K562 (cell line): ENCODE measurements around the gene C18orf63. TPM values are rescaled to one million over a fixed set of nuclear protein-coding genes. Genes with fewer than 3 reads are reported as not detected.

Experiments
- ATAC-seq: fragments of 200-7000 bp; cut with Tn5 transposase; 3 replicates; pipeline ENCODE4 v1.9.1; 2020; ENCODE audit warnings: moderate library complexity
- BruUV-seq: library from RNA; stranded (reverse); fragments of 400-500 nt; replicated peaks from 2 replicates; lab custom pipeline; 2021; lab: Mats Ljungman, UMichigan
- CTCF ChIA-PET: fragments of 300-600 bp; formaldehyde crosslinking; extraction: SDS; loops from one replicate; lab custom pipeline; 2021; ENCODE audit warnings: low intra/inter-chr PET ratio; lab: Yijun Ruan, JAX
- POLR2A ChIA-PET: fragments of 300-600, 350-650 bp; sonication (Branson Sonifier 250); formaldehyde crosslinking; extraction: SDS; loops from one replicate; lab custom pipeline; 2021; ENCODE audit warnings: antibody characterized with exemption, inconsistent platforms; lab: Yijun Ruan, JAX
- DNase-seq, 4 experiments: peaks; one replicate each; pipeline versions ENCODE4 v3.0.0 to v3.0.0-alpha.2; 2011 to 2018; ENCODE audit warnings: low spot score in 3 of 4, mixed read lengths in 3 of 4; ENCODE audit errors: extremely low read depth in 1 of 4
- FAIRE-seq: peaks from 2 replicates; lab custom pipeline; 2011; peaks lifted over from hg19 to GRCh38; lab: Jason Lieb, UNC
- H2AFZ ChIP-seq: 2 replicates; pipeline ENCODE4 v1.6.0; 2011; ENCODE audit warnings: low read depth, low read length, control low read depth, inconsistent platforms
- H3K27ac ChIP-seq: fragments of 200-600 bp; 3 replicates; pipeline ENCODE4 v1.8.0; 2011; ENCODE audit warnings: low read depth, mild to moderate bottlenecking, control low read depth, inconsistent platforms, low read length, moderate library complexity, mixed read lengths; ENCODE audit errors: extremely low read depth
- H3K27me3 ChIP-seq, 2 experiments: fragments of 300-600 bp in 1 of 2; 2 replicates in 1 of 2; 3 replicates in 1 of 2; pipeline versions ENCODE4 v1.6.0 to v1.8.0; 2011; ENCODE audit warnings: inconsistent platforms in 2 of 2, low read length in 2 of 2, mild to moderate bottlenecking in 1 of 2, mixed read lengths in 1 of 2, moderate library complexity in 1 of 2; ENCODE audit not compliant: control insufficient read depth in 2 of 2, insufficient read depth in 2 of 2
- H3K36me3 ChIP-seq: fragments of 300-600 bp; 3 replicates; pipeline ENCODE4 v1.8.0; 2011; ENCODE audit warnings: mild to moderate bottlenecking, low read length, inconsistent platforms; ENCODE audit not compliant: control insufficient read depth, insufficient read depth
- H3K4me1 ChIP-seq, 2 experiments: fragments of 200-600 bp in 1 of 2; replicated peaks in 1 of 2; 2 replicates in 1 of 2; 3 replicates in 1 of 2; pipeline versions ENCODE4 v1.5.1 to v1.8.0; 2011; ENCODE audit warnings: inconsistent platforms in 2 of 2, low read length in 2 of 2, mild to moderate bottlenecking in 1 of 2, mixed read lengths in 1 of 2, moderate library complexity in 1 of 2; ENCODE audit not compliant: control insufficient read depth in 2 of 2, insufficient read depth in 2 of 2
- H3K4me2 ChIP-seq: 2 replicates; pipeline ENCODE4 v1.6.1; 2011; ENCODE audit warnings: low read length, control low read depth, inconsistent platforms, mixed read lengths; ENCODE audit not compliant: insufficient read depth
- H3K4me3 ChIP-seq: fragments of 200-600 bp; sonication (generic), shearing (Covaris generic); 2 replicates; pipeline ENCODE4 v1.5.1; 2016; ENCODE audit warnings: control low read depth, inconsistent platforms
- H3K79me2 ChIP-seq: fragments of 200-600 bp; 3 replicates; pipeline ENCODE4 v1.8.0; 2011; ENCODE audit warnings: low read length, inconsistent platforms; ENCODE audit not compliant: control insufficient read depth, insufficient read depth
- H3K9ac ChIP-seq, 2 experiments: 2 replicates each; pipeline versions ENCODE4 v1.6.0 to v1.6.1; 2011; ENCODE audit warnings: low read depth in 2 of 2, low read length in 2 of 2, control low read depth in 1 of 2, inconsistent platforms in 1 of 2, mild to moderate bottlenecking in 1 of 2, mixed read lengths in 1 of 2; ENCODE audit not compliant: insufficient read depth in 1 of 2
- H3K9me1 ChIP-seq: one replicate; pipeline ENCODE4 v1.6.0; 2011; ENCODE audit warnings: inconsistent platforms, mild to moderate bottlenecking, low read length, moderate library complexity; ENCODE audit not compliant: control insufficient read depth, insufficient read depth
- H3K9me3 ChIP-seq: replicated peaks from 2 replicates; pipeline ENCODE4 v1.5.1; 2011; ENCODE audit warnings: low read depth, low read length, inconsistent platforms; ENCODE audit not compliant: control insufficient read depth, insufficient read depth
- H4K20me1 ChIP-seq: replicated peaks from 2 replicates; pipeline ENCODE4 v1.6.1; 2011; ENCODE audit warnings: low read length, inconsistent platforms, mixed read lengths; ENCODE audit not compliant: control insufficient read depth, insufficient read depth
- TOE1 ChIP-seq, 2 experiments: fragments of 450-650 bp in 1 of 2; sonication (generic) in 1 of 2; formaldehyde crosslinking in 1 of 2; IDR thresholded peaks; 2 replicates each; pipeline versions ENCODE4 v1.7.1 to v1.8.0; 2016 to 2022; ENCODE audit warnings: borderline replicate concordance in 2 of 2, mild to moderate bottlenecking in 2 of 2, antibody characterized with exemption in 1 of 2, inconsistent platforms in 1 of 2, low read depth in 1 of 2, missing genetic modification reagents in 1 of 2, moderate library complexity in 1 of 2
- WGBS: fragments of 100-300 bp; shearing (Covaris generic); methylation state at CpG from one replicate; pipeline ENCODE4 v1.1.6; 2016; ENCODE audit warnings: low coverage, mixed read lengths; ENCODE audit not compliant: insufficient coverage; ENCODE audit errors: missing lambda C conversion rate; 5-methylcytosine and 5-hydroxymethylcytosine counted together
- in situ Hi-C: fragments of 300-500 bp; cut with MboI; formaldehyde crosslinking; loops from 4 replicates; pipeline ENCODE4 v1.15.0; 2018; ENCODE audit warnings: inconsistent platforms, mixed read lengths
- intact Hi-C: fragments of 100-400 bp; cut with micrococcal nuclease; formaldehyde crosslinking; loops from 2 replicates; pipeline ENCODE4 v1.14.2; 2022
- polyA plus RNA-seq, 8 experiments: library from polyadenylated mRNA; depleted of rRNA in 4 of 8; stranded (reverse) in 5 of 8; unstranded in 3 of 8; fragments of >200 nt; fragmentation: Nextera tagmentation in 2 of 8; fragmentation: Illumina TruSeq in 1 of 8; extraction: Ambion mirVana in 2 of 8; extraction: Trizol in 1 of 8; gene quantifications; 2 replicates each; pipeline versions ENCODE4 v1.2.1 to v1.2.3, GENCODE V29; 2011 to 2014; ENCODE audit warnings: inconsistent platforms in 1 of 8, missing spikeins in 1 of 8
- total RNA-seq, 7 experiments: library from RNA; depleted of rRNA in 6 of 7; stranded (reverse); fragments of >200 nt in 6 of 7; fragmentation: Illumina TruSeq in 2 of 7; extraction: Trizol in 2 of 7; gene quantifications; 2 replicates each; pipeline versions ENCODE4 v1.2.1 to v1.2.3, GENCODE V29; 2011 to 2021; ENCODE audit warnings: low replicate concordance in 1 of 7
- TF ChIP-seq, protein P1 (sequence below): fragments of 250-450 bp; sonication (Bioruptor Pico); IDR thresholded peaks from 2 replicates; pipeline ENCODE4 v1.5.0; 2021; ENCODE audit warnings: mild to moderate bottlenecking, borderline replicate concordance

The C18orf63 gene
- total and polyA plus RNA-seq, 9 of the 15 experiments (the other 6 are each of a cell fraction or from before 2014, with no cell fraction given), result not detected

DNA sequence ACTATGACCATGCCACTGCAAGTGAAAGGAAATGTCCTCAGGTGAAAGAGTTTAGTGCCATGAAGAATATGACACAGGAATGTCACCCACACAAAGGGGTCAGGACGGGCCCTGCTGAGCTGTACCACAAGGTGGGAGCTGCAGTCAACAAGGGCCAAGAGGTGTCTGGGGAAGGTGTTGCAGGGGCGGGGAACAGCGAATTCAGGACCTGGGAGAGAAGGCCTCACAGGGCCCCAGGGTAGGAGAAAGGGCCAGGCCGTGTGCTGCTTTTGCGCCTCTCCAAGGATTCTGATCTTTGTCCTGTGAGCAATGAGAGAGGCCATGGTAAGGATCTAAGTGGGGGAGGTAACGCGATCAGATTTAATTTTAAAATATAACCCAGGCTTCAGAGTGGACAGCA is 47.5 kb upstream of the C18orf63 start:
- ChIA-PET CTCF (no interaction called here), POLR2A (no interaction called here)
- H3K4me3 ChIP-seq, result no peak overlapping the region
- H3K9me1 ChIP-seq, result no peaks in the 10 kb centered on the region
- no peaks in the 10 kb centered on the region for H4K20me1 ChIP-seq
- in situ Hi-C loops (no loop called here), intact Hi-C loops (no loop called here)
- H3K36me3 ChIP-seq, result no peaks in the 10 kb centered on the region
- H3K27ac ChIP-seq, result no peak overlapping the region
- H3K9ac ChIP-seq, result no peak overlapping the region
- H3K4me1 ChIP-seq, result peaks cover 3 to 32% of the 10 kb centered on the region in 2 experiments; a peak in 4 of 5 replicates
- FAIRE-seq, result no peak
- ATAC-seq, result no peak
- no peak for DNase-seq
- H3K4me2 ChIP-seq, result no peak overlapping the region
- no peaks in the 10 kb centered on the region for H3K27me3 ChIP-seq
- H3K9me3 ChIP-seq, result no peaks in the 10 kb centered on the region
- no peaks in the 10 kb centered on the region for H3K79me2 ChIP-seq
- no peak for TF ChIP-seq TOE1 (IDR thresholded peaks at IDR 0.05; ENCODE audit: borderline replicate concordance)
- TF ChIP-seq TOE1 (CRISPR knock-in tag; IDR thresholded peaks at IDR 0.05; ENCODE audit: borderline replicate concordance, low read depth), result no peak
- TF ChIP-seq, protein P1, sequence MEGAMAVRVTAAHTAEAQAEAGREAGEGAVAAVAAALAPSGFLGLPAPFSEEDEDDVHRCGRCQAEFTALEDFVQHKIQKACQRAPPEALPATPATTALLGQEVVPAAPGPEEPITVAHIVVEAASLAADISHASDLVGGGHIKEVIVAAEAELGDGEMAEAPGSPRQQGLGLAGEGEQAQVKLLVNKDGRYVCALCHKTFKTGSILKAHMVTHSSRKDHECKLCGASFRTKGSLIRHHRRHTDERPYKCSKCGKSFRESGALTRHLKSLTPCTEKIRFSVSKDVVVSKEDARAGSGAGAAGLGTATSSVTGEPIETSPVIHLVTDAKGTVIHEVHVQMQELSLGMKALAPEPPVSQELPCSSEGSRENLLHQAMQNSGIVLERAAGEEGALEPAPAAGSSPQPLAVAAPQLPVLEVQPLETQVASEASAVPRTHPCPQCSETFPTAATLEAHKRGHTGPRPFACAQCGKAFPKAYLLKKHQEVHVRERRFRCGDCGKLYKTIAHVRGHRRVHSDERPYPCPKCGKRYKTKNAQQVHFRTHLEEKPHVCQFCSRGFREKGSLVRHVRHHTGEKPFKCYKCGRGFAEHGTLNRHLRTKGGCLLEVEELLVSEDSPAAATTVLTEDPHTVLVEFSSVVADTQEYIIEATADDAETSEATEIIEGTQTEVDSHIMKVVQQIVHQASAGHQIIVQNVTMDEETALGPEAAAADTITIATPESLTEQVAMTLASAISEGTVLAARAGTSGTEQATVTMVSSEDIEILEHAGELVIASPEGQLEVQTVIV (CRISPR knock-in tag), result no peak
- H2AFZ ChIP-seq, result no peak overlapping the region
- WGBS, result 57% methylated on average over 4 of the region's 7 CpGs
- no TSS peak for BruUV-seq
